Spleen (tissue), 11 donors: ENCODE data around the gene PIGH. TPM values are rescaled to one million over a fixed set of nuclear protein-coding genes. Genes with fewer than 3 reads are reported as not detected.
A peak's percentile ranks its signal among the peaks of the same experiment; 100 is the strongest.

Experiments
- DNase-seq: peaks from one replicate; pipeline ENCODE4 v3.0.0-alpha.2; 2020
- H3K27ac ChIP-seq, 8 donors: fragments of 200-600 bp; sonication (generic) in 7 of 8; 1 replicate in 4 of 8; 2 replicates in 4 of 8; pipeline versions ENCODE4 v1.5.0 to v1.8.0; 2016 to 2021; ENCODE audit warnings: inconsistent platforms in 4 of 8, mild to moderate bottlenecking in 4 of 8, moderate library complexity in 1 of 8
- H3K27me3 ChIP-seq, 7 donors: fragments of 200-600 bp; sonication (generic) in 6 of 7; replicated peaks in 1 of 7; 1 replicate in 4 of 7; 2 replicates in 3 of 7; pipeline versions ENCODE4 v1.5.0 to v1.8.0; 2016 to 2021; ENCODE audit warnings: inconsistent platforms in 3 of 7, mild to moderate bottlenecking in 1 of 7
- H3K36me3 ChIP-seq, 6 donors: fragments of 200-600 bp; sonication (generic) in 5 of 6; 1 replicate in 4 of 6; 2 replicates in 2 of 6; pipeline versions ENCODE4 v1.5.0 to v1.8.0; 2016 to 2021; ENCODE audit warnings: inconsistent platforms in 2 of 6
- H3K4me1 ChIP-seq, 6 donors: fragments of 200-600 bp; sonication (generic) in 5 of 6; 1 replicate in 3 of 6; 2 replicates in 3 of 6; pipeline versions ENCODE4 v1.5.0 to v1.8.0; 2016 to 2021; ENCODE audit warnings: inconsistent platforms in 3 of 6
- H3K4me3 ChIP-seq, 8 donors: fragments of 200-600 bp; sonication (generic) in 7 of 8; 1 replicate in 4 of 8; 2 replicates in 4 of 8; pipeline versions ENCODE4 v1.5.0 to v1.8.0; 2016 to 2021; ENCODE audit warnings: inconsistent platforms in 4 of 8, mild to moderate bottlenecking in 4 of 8, moderate library complexity in 2 of 8
- H3K9me3 ChIP-seq, 8 donors: fragments of 200-600 bp; sonication (generic) in 7 of 8; 1 replicate in 4 of 8; 2 replicates in 4 of 8; pipeline versions ENCODE4 v1.5.0 to v1.8.0; 2016 to 2021; ENCODE audit warnings: inconsistent platforms in 4 of 8
- CTCF ChIP-seq, 11 experiments: fragments of 200-600 bp in 7 of 11; fragments of 450-650 bp in 4 of 11; sonication (generic) in 4 of 11; IDR thresholded peaks in 8 of 11; conservative IDR thresholded peaks in 3 of 11; 1 replicate in 7 of 11; 2 replicates in 4 of 11; pipeline versions ENCODE4 v1.4.0 to v1.8.0; 2016 to 2021; ENCODE audit warnings: antibody characterized with exemption in 11 of 11, inconsistent platforms in 4 of 11, mild to moderate bottlenecking in 1 of 11
- POLR2A ChIP-seq, 3 donors: fragments of 450-650 bp; IDR thresholded peaks; one replicate each; pipeline ENCODE4 v1.5.1; 2017; ENCODE audit warnings: antibody characterized with exemption in 3 of 3, mild to moderate bottlenecking in 1 of 3
- POLR2AphosphoS5 ChIP-seq, 3 donors: sonication (generic); formaldehyde crosslinking; IDR thresholded peaks; one replicate each; pipeline ENCODE4 v1.5.1; 2017; ENCODE audit warnings: antibody characterized with exemption in 3 of 3
- WGBS, 5 donors: extraction: QIAGEN DNeasy Blood & Tissue Kit in 3 of 5; methylation state at CpG; one replicate each; pipeline versions ENCODE4 v1.1.5 to v1.1.7; 2013 to 2018; 5-methylcytosine and 5-hydroxymethylcytosine counted together
- intact Hi-C: fragments of 100-400 bp; cut with DNase I; formaldehyde crosslinking; loops from one replicate; pipeline ENCODE4 v1.15.0; 2023; ENCODE audit warnings: low total_unique reads
- polyA plus RNA-seq, 3 donors: library from polyadenylated mRNA; stranded (reverse); fragments of 200-250 nt; gene quantifications; one replicate each; pipeline ENCODE4 v1.2.1, GENCODE V29; 2013
- total RNA-seq, 7 donors: library from RNA; depleted of rRNA in 3 of 7; stranded (reverse); fragments of >200 nt in 3 of 7; fragmentation: NEBNext Ultra II Directional in 4 of 7; extraction: Animal tissue kit (Norgen Biotek cat#: 25700) in 4 of 7; gene quantifications; one replicate each; pipeline versions ENCODE4 v1.1.0 to v1.2.1, GENCODE V29; 2016 to 2021
- donor health status: healthy with polysubstance abuse.
- donor health status: DM: no; HTN: no; CAD: no; lungs with moderate emphysema.
- donor health status: DM: no; HTN: no; CAD: no.
- donor health status: Bipolar disorder and iron deficiency.
- donor health status: healthy.
- donor health status: DM: no; HTN: no; CAD: no.
- donor health status: DM: yes; HTN: yes; CAD: no.

Gene PIGH
- total and polyA plus RNA-seq, 10 donors = 16.3 to 43.1 (median 24.1) TPM

- Histone ChIP-seq H3K27me3 (no peaks in the 10 kb centered on the region), H3K9me3 (no peaks in the 10 kb centered on the region), H3K4me3 (no peak overlapping the region), H3K4me1 (peaks cover 0 to 4% (median 0%) of the 10 kb centered on the region in 6 donors), H3K36me3 (no peaks in the 10 kb centered on the region), H3K27ac (no peak overlapping the region)
- WGBS, 5 donors = 84 to 96% (median 87%) methylated on average over 10 to 19 of the region's 19 CpGs
- peak; percentile 77 for DNase-seq
- intact Hi-C loops = no loop called here
- TF ChIP-seq POLR2A (IDR thresholded peaks at IDR 0.05) = no peak
- no peak for TF ChIP-seq CTCF (IDR thresholded peaks at IDR 0.05 in 8 of 11, conservative IDR thresholded peaks at IDR 0.05 in 3 of 11)
- TF ChIP-seq POLR2AphosphoS5 (IDR thresholded peaks at IDR 0.05) = no peak
These were observed 28.1 kb downstream of the PIGH start for GRCh38 chr14:67571991-67572323.

- Histone ChIP-seq H3K36me3 (no peaks in the 10 kb centered on the region), H3K4me1 (peaks cover 0 to 4% (median 0%) of the 10 kb centered on the region in 6 donors), H3K9me3 (no peaks in the 10 kb centered on the region), H3K27me3 (no peaks in the 10 kb centered on the region), H3K4me3 (no peak overlapping the region), H3K27ac (no peak overlapping the region)
- peak; percentile 86 for DNase-seq
- WGBS, 5 donors = 29 to 47% (median 45%) methylated on average over 11 to 14 of the region's 14 CpGs
- TF ChIP-seq POLR2AphosphoS5 (IDR thresholded peaks at IDR 0.05) (no peak), CTCF (IDR thresholded peaks at IDR 0.05 in 8 of 11, conservative IDR thresholded peaks at IDR 0.05 in 3 of 11) (peak; percentile 75 to 93 (median 91)), POLR2A (IDR thresholded peaks at IDR 0.05) (no peak)
- intact Hi-C loops = no loop called here
These were observed 28.6 kb downstream of the PIGH start for GRCh38 chr14:67571275-67571990.

- intact Hi-C loops = no loop called here
- 85 to 90% (median 85%) methylated on average over 7 of the region's 7 CpGs for WGBS, 5 donors
These were observed 29.6 kb downstream of the PIGH start for GRCh38 chr14:67570453-67570852.

More at GRCh38 chr14:67570453-67570852, 29.6 kb downstream of the PIGH start:
- no peak overlapping the region for H3K4me3 ChIP-seq
- H3K9me3 ChIP-seq = no peaks in the 10 kb centered on the region
- DNase-seq = no peak
- no peak overlapping the region for H3K27ac ChIP-seq
- TF ChIP-seq POLR2A (IDR thresholded peaks at IDR 0.05) = no peak
- no peak for TF ChIP-seq POLR2AphosphoS5 (IDR thresholded peaks at IDR 0.05)
- no peak for TF ChIP-seq CTCF (IDR thresholded peaks at IDR 0.05 in 8 of 11, conservative IDR thresholded peaks at IDR 0.05 in 3 of 11)
- H3K4me1 ChIP-seq = peaks cover 0 to 4% (median 0%) of the 10 kb centered on the region in 6 donors
- H3K36me3 ChIP-seq = no peaks in the 10 kb centered on the region
- H3K27me3 ChIP-seq = no peaks in the 10 kb centered on the region
